HG03159 (cell line): ENCODE data around the gene IMPACT.

Experiments used
- ATAC-seq: cut with Tn5 transposase; IDR thresholded peaks from one replicate; pipeline ENCODE4 v1.9.1; 2021; ENCODE audit warnings: mild to moderate bottlenecking, moderate library complexity; ENCODE audit not compliant: unreplicated experiment

IMPACT gene, protein sequence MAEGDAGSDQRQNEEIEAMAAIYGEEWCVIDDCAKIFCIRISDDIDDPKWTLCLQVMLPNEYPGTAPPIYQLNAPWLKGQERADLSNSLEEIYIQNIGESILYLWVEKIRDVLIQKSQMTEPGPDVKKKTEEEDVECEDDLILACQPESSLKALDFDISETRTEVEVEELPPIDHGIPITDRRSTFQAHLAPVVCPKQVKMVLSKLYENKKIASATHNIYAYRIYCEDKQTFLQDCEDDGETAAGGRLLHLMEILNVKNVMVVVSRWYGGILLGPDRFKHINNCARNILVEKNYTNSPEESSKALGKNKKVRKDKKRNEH

DNA sequence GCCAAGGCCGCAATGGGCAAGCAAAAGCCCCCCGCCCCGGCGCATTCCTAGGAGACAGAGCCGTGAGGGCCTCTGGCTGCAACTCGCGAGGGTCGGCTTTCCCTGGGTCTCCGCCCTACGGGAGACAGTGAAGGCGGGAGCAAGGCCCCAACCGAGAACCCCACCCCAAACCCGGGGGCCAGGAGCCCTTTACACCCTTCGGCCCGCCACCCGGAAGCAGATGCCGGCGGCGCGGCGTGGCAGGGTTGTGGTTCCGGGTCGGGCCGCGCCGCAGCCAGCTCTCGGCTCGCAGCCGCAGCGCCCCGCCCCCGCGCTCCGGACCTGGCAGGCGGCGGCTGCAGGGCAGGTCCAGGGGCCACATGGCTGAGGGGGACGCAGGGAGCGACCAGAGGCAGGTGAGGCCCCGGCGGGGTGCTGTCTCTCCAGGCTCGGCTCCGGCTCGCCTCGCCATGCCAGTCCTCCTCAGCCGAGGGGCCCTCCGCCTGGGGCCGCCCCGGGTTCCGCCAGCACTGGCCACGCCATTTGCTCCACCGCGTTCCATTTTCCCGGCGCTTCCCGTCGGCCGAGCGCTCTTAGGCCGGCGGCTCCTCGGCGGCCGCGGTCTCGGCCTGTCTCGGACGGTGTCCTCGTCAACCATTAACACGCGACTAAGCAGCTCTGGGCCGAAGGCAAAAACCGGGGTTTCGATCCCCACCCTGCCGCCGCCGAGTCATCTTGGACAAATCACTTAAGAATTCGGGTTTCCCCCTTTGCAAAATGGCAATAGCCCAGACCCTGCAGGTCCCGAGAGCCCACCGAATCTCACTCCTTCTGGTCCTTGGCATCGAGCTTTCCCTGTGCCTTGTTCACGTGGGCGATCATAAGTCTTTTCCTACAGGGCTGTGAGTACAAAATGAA, at the start of gene IMPACT:
TSS of gene IMPACT (plus strand) at position 273 of the 897 bp plus-strand sequence. CDS start at position 360, 87 bp downstream.
- peak; percentile 85 for ATAC-seq

DNA sequence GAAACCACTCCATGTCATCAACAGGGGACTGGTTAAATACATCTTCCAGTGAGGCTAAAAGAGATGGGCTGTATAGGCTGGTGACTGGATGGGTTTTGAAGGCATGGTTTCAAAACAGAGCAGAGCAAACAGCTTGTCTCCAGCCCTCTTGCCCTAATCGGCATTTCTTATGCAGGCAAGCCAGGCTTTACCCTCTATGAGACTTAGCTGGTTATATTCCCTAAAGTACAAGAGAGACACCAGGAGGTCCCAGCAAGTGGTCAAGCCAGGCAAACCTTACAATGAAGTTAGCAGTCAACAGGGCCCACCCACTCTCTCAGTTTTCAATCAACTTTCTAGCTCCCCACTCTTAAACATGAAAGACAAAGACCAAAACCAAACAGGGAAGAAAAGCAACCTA, 47.9 kb upstream of the IMPACT start:
- ATAC-seq: no peak

DNA sequence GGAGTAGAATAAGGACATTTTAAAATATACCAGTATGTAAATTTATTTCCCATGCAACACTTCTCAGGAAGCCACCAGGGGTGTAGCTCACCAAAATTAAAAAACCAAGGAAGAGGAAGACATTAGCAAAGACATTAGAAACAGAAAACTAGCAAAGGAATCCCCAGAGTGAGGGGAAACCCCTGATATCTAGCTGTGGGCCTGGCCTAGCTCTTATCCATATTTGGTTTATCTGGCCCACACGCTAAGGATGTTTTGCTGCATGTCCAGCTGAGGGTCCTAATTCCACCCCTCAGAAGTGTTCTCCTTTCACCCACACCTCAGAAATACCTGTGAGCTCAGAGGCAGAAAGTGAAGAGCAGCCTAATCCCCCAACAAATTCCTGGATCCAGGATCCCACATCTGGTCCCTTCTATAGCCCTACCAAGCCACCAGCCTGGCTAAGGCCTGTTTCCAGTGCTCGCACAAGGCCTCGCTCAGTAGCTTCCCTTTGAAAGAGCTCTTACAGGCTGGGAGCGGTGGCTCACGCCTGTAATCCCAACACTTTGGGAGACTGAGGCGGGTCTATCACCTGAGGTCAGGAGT, 46.2 kb upstream of the IMPACT start:
- ATAC-seq: no peak

DNA sequence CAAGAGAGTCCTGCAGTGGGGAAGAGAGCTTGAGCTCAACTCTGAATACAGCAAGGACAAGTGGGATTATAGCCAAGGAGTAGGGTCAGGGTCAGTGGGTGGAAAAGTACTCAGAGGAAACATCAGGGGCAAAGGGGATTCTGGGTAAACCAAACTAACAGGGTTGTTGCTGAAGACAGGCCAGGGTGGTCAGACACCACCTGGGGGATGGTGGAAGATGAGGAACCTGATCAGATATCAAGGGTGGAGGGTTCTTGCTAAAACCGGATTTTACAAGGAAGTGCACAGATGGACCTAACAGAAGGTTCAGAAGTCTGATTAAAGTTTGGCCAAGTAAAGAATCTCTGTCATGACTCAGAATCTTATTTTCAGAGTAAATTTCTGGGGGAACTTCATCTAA, 45.3 kb upstream of the IMPACT start:
- no peak for ATAC-seq

DNA sequence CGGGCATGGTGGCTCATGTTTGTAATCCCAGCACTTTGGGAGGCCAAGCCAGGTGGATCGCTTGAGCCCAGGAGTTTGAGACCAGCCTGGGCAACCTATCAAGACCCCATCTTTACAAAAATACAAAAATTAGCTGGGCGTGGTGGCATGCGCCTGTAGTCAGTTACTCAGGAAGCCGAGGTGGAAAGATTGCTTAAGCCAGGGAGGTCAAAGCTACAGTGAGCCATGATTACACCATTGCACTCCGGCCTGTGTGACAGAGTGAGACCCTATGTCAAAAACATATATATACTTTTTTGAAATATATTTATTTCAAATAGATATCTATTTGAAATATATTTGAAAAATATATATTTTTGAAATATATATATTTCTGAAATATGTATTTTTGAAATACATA, 39.8 kb upstream of the IMPACT start:
- ATAC-seq: no peak

DNA sequence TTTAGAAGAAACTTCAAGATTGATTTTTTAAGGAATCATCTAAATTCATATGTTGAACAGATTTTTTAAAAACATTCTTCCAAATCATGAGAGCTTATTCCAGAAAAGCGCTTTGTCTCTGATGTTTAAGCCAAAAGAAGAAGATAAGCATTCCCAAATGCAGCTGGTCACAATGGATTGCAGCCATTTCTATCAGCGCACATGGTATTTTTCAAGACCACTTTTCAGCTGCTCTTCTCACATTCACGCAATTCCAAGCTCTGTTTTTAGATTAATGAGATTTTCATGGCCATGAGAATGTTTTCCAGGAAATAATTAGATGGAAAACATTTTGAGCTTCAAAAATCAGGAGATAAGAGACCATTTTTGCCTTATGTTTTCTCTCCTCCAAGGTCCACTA, 37.5 kb upstream of the IMPACT start:
- no peak for ATAC-seq

DNA sequence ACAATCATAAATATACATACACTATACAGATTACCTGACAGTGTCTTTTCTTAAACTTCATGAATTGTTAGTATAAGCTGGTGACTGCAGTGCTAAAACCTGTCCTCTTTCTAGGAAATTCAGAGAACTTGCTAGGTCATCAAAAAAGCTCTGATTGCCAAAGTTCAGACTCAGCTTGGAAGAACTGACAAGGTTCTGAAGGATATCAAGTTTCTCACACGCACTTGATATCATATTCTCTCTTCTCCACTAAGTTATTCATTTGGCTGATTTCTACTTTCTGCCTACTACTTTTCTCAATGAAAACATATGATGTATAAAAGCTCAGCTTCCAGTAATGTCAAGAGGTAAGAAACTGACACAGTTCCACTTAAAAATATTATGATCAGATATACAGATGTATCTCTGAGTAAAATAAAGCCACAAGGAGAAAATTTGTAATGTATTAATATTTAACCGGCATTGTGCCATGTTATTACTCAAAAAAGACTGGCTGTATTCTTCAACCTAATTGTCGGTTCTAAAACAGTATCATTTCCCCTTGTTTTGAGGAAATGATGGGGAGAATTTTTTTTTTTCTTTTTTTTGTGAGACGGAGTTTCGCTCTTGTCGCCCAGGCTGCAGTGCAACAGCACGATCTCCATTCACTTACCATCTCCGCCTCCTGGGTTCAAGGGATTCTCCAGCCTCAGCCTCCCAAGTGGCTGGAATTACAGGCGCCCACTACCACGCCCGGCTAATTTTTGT, 31.2 kb upstream of the IMPACT start:
- no peak for ATAC-seq

DNA sequence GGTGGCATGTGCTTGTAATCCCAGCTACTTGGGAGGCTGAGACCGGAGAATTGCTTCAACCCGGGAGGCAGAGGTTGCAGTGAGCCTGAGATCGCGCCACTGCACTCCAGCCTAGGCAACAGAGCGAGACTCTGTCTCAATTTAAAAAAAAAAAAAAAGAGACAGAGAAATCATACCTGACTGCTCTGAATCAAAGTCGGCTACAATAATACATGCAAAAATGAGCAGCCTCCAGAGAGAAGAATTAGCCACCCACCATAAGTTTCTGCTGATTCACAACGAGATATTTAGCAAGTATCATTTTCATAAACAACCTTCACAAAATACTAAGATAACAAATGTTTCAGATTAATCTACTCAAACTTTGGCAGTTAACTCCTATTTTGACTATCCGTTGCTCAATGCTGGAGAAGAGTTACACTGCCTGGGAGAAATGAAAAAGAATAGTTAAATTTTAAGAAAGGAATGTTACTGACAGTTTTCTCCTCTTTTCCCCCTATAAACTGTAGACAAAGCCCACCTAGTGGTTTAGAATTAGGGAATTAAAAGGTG, 30.3 kb upstream of the IMPACT start:
- no peak for ATAC-seq

DNA sequence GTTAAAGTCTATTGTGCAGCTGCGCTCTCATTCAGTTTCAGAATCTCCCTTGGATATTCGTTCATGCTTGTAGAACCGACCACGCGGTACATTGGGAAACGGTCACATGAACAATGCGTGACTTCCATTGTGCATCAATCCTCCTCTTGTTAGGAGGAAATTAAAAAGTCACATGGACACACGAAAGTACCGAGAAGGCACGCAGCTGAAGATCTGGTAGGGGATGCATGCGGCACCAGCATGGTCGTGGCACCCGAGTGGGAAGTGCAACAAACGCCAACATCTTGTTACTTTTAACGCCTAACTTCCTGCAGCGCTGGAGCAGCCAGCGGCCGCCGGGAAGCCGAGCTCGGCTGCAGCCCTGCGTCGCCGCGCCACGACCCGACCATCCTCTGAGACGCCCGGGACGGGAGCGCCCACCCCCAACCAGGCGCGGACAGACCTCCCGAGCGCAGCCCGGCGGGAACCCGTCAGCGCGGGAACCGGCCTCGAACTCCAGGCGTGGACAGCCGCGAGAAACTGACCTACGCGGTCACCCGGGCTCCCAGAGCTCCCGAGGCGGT, 29.3 kb upstream of the IMPACT start:
- peak; percentile 7 for ATAC-seq

DNA sequence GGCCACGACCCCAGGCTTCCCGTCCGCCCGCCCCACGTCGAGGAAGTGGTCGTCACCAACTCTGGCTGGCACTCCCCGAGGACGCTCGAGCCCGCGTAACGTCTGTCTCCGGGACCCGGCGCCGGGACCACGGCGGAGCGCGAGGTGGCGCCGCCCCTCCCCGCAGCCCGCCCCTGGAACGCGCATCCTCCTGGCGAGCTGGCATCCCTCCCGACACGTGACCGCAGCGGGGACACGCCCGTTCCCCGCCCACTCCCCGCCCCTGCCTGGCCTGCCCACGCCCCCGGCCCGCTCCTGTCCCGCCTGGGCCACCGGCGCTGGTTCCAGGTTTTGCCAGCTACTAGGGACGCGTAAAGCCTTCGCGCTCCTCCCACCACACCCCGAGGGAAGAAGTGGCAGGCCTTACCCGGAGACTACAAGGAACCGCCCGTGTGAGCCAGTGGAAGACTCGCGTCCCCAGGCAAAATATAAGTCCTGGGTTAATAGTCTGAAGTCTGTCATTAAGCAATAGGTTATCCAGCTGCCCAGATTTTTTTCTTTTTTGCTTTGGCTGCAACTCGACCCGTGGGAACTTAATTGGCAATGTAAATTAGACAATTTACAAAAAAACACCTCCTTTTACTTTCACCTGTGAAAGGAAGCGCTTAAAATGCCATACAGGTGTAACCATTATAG, 28.6 kb upstream of the IMPACT start, which contains the start of gene OSBPL1A:
TSS of gene OSBPL1A (minus strand) at position 131 of the 675 bp plus-strand sequence. CDS start 20,291 bp downstream, outside the sequence.
- ATAC-seq: peak; percentile 54

DNA sequence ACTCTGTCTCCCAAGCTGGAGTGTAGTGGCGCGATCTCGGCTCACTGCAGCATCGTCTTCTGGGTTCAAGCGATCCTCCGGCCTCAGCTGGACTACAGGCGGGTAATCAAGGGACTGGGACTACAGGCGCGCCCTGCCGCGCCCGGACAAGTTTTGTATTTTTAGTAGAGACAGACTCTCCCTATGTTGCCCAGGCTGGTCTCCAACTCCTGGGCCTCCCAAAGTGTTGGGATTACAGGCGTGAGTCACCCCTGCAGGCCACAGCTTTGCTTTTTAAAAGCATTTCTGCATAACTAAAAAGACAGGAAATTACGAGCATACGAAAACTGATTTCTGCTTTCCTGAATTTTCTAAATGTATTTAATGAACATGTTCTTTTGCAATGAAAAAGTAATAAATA, 27.9 kb upstream of the IMPACT start:
- ATAC-seq: no peak

DNA sequence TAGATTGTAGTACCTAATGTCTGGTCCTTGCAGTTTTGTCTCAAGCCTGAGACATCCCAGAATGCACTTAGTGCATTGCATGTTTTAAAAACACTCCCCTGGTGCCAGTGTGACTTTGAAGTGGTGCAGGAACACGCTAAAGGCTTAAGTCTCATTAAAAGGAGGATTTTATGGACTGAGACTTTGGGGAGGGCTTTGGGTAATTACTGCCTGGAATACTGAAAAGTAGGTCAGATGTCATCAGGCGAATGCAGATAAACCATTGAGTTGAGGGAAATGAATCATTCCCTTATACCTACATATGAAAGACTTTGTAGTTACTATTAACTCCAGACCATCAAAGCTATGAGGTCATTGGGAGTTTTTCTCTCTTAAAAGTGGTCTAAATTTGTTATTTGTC, 25.9 kb upstream of the IMPACT start:
- ATAC-seq: no peak

DNA sequence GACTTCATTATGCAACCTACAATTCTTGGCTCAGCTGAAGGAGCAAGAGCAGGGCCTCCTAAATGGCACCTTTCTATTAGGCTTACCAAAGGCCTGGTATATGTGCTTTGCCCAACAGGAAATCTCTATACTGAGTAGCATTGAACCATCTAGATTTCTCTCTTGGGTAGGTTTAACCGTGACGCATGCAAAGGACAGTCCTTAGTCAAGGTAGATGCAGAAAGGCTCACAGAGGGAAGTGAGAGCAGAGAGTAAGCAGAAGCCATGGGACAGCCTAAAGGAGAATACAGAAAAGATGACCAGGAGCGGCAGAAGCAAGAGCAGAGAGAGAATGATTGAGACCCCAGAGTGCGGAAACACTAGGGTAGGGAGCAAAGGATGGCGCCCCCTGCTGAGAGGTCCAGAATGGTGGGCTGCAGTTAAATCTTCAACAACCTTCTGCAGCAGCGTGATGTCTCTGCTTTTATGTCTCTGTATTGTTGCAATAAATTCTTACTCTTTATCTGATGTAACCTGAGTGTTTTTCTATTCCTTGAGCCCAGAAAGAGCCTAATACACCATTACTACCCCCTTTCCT, 24.2 kb upstream of the IMPACT start:
- no peak for ATAC-seq

DNA sequence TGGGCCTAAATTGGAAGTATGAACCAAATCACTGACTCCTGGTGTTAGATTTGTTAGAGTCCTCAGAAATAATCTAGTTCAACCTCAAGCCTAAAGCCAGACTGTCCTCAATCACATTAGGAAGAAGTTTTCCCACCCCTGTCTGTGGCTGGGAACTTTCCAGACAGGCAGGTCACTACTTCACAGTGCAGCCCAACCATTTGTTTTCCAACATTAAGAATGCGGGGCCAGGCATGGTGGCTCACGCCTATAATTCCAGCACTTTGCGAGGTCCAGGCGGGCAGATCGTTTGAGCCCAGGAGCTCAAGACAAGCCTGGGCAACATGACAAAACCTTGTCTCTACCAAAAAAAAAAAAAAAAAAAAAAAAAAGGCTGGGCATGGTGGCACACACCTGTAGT, 23.4 kb upstream of the IMPACT start:
- no peak for ATAC-seq

DNA sequence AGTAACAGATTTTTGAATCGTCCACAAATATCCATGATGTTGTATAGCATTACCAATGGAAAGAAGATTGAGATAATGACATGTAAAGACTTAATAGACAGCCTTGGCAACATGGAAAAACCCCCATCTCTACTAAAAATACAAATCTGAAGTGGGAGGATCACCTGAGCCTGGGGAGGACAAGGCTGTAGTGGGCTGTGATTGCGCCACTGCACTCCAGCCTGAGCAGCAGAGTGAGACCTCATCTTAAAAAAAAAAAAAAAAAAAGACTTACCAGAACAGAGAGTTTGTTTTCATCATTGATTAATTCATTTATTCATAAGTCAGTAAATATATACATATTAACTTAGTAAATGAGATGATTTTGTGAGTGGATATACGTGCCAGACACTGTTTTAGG, 21.9 kb upstream of the IMPACT start:
- no peak for ATAC-seq

DNA sequence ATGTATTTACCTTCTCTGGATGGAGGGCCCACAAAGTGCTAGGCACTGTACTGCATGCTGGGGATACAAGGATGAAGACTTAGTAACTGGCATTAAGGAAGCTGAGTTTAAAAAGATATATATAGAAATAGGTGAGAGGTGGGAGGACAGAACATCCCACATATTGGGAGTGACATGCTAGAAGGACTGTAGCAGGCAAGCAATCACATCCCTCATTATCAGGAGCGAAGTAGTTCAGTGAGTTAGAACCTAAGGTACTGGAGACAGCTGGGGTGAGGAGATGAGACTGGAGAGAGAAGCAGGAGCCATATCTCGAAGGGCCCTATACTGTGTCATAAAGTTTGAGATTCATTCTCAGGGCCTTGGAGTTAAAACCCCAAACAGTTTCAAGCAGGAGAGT, 18.0 kb upstream of the IMPACT start:
- ATAC-seq: no peak

DNA sequence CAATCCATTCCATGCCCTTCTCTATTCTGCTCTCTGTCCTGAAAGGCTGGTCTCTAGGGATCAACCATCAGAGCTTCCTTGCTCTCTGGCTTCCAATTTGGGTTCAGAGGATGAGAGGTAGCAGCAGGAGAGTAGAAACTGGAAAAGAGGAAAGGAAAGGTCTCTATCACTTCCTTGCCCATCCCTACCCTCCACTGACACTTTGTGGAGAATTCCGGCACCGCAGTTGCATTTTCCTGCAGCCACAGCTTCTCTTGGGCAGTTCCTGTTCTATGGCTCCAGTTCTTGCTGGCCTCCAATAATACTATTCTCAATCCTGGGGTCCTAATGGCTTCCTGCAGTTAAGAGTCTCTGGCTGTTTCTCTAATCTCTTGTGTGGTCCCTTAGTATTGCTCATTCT, 13.3 kb upstream of the IMPACT start:
- no peak for ATAC-seq

DNA sequence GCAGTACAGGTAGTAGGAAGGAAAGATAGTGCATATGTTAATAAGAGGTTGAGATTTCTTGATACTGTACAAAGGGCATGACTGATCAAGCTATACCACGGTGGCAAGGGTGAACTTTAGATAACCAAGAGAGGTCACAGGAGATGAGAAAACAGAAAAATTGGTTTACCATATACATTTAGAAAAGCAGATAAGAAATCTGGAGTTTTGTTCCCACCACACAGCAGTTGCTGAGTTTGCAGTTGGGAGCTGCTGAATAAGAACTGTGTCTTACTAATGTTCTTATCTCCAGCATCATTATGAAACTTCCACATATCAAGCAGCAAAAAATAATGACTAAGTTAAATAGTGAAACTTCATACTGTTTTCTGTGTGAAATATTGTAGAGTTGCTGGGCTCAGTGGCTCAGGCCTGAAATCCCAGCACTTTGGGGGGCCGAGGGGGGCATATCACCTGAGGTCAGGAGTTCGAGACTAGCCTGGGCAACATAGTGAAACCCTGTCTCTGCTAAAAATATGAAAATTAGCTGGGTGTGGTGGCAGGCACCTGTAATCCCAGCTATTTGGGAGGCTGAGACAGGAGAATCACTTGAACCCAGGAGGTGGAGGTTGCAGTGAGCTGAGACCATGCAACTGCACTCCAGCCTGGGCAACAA, 12.0 kb upstream of the IMPACT start:
- no peak for ATAC-seq

DNA sequence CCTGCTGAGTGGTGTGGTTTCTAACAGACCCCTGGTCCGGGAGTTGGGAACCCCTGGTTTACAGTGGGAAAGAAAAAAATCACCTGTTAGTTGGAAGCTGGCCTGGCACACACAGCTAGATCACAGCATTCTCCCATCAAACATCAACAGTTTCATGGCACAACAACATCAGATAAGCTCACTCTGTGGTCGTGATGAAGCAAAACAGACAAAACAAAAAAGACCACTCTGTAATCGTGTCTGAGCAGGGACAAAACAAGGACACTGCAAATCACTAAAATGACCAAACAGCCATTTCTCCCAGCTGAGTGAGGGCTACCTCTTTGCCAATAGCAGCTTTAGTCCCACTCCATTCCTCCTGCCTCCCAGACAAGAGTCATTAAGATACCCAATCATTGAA, 9.0 kb upstream of the IMPACT start:
- no peak for ATAC-seq
